Brain pericyte (primary cell): ENCODE data around the gene FHIT.

ENCODE experiments used
- DNase-seq: peaks from one replicate; pipeline ENCODE4 v3.0.0-alpha.2; 2012; ENCODE audit warnings: low read depth, low spot score

Gene FHIT

GRCh38 chr3:60010781-60011180 is 1240.5 kb downstream of the FHIT start:
- DNase-seq, result no peak

DNA sequence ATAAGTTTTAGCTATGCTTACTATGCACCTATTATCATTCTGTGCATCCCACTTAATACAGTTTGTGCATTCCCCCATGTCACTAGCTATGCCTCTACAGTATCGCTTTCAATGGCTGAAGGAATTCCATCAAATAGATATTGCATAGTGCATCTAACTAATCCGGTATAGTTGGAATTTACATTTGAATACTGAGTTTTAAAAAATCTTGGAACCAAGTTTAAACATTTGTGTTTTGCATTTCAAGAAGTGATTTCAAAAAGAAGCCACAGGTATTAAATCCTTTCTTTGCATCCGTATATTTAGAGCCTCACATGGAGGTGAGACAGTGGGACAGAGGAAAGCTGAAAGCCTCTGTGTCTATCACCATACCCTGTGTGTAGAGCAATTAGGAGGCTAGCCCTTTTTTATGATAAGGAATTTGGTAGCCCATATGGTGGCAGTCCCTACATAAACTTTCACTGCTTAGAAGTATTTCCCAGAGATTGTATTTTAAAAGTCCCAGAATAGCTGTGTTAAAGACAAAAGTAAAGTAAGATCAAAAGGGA is 1241.2 kb downstream of the FHIT start:
- no peak for DNase-seq

DNA sequence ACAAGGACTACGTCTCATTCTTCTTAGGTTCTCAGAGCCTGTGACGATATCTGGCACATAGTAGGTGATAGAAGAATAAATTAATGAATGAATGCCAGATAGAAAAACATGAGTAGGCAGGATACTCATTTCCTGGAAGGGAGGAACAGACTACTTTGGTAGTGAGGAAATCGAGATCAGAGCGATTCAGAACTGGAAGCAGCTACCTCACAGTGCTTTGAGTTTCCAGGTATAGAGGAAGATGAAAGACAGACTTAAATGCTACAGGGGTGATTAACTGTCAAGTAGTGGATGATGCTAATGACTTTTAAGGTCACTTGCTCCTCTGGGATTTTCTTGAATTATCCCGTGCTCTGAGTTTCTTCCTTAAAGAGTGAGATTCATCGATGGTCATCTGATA is 1249.9 kb downstream of the FHIT start:
- DNase-seq, result no peak

- DNase-seq, result no peak
These were observed 1250.7 kb downstream of the FHIT start for GRCh38 chr3:60000311-60001105.

DNA sequence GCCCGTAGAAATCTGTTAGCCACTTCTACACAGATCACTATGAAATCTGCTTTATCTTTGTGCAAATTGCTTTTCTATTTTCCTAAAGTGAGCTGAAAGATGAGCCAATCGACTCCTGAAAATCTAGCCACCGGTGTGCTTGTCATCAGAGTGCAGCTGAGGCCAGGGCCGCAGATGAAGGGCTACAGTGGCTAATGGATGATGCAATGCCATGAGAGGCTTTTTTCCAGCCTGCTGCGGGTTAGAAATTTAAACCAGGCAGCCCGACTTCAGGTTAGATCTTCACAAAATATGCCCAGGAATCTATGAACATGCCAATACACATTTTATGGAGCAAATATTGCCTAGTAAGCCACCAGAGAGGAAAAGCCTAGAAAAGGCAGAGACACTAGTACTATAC is 1253.2 kb downstream of the FHIT start:
- no peak for DNase-seq

DNA sequence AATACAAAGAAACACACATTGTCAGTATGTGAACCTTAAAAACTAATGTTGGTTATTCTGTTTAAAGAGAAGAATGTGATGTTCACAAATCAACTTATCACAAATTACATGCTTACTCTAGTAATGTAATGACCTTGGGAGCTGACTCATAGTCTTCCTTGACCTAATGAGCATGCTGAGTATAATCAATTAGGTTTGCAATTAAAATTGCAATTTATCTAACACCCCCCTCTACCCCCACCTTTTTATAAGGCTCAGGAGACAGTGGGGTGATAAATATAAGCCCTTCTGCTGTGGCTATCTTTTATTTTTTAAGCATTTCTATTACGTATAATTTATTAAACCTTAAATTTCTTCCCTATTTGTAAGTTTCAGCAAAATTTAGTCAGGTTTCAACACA is 1253.7 kb downstream of the FHIT start:
- no peak for DNase-seq

- DNase-seq, result no peak
These were observed 1255.2 kb downstream of the FHIT start for GRCh38 chr3:59996056-59996455.

DNA sequence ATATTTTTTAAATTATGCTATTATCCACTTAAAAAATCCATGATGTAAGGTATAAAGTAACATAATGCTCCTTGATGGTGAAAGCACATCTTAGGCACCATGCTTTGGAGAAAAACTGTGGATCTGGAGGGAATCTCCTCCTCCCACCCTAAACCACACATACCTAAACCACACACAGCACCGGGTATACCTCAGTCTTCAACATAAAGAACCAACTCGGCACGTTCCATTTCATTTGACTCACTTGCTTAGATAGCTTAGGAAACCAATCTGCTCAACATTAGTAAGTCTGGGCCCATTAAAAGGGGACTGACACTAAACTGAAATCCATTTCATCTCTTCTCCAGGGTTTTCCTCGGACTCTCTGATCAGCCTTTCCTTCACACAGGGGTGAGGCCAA is 1255.7 kb downstream of the FHIT start:
- DNase-seq, result no peak

DNA sequence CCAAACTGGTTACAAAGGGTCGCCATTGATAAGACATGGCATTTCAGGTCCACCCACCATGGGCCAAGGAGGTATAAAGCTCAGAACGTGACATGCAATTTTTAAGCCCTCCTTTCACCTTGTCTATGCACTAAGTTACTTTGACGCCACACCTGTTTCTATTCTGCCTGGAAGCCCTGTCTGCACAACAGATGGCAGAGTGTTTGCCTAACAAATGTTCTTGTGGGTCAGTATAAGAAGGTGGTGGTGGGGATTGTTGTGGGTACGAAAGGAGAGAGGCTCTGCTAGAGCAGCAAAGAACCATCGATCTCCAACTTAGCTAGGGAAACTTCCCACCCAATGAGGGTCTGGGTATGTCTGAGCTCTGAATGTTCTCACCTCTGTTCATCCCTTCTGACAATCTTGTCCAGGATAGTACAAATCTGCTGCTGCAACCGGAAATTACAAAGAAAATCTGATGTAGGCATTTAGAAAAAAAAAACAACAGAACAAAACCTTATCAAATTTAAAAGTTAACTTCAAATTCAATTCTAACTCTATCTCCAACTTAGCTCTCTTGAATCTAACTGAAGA is 1256.4 kb downstream of the FHIT start:
- no peak for DNase-seq

- no peak for DNase-seq
These were observed 1258.7 kb downstream of the FHIT start for GRCh38 chr3:59992578-59992977.

DNA sequence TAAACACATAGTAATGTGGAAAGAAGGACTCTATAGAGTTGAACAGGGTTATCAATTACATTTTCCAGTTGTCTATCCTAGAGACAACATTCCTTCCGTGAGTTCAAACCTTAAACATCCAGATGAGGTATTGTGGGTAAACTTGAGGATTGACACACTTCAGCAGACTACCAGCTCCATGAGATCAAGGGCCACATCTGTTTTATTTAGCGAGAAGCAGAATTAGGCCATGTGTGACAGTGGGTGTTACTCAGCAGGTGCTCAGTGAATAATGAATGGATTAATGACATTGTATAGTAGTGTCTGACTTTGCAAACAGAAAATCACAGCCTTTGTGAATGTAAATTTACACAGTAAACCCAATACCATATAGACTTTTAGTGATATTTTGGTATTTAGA is 1260.3 kb downstream of the FHIT start:
- no peak for DNase-seq

GRCh38 chr3:59982510-59982909 is 1268.7 kb downstream of the FHIT start:
- no peak for DNase-seq

GRCh38 chr3:59981377-59981776 is 1269.9 kb downstream of the FHIT start:
- no peak for DNase-seq

DNA sequence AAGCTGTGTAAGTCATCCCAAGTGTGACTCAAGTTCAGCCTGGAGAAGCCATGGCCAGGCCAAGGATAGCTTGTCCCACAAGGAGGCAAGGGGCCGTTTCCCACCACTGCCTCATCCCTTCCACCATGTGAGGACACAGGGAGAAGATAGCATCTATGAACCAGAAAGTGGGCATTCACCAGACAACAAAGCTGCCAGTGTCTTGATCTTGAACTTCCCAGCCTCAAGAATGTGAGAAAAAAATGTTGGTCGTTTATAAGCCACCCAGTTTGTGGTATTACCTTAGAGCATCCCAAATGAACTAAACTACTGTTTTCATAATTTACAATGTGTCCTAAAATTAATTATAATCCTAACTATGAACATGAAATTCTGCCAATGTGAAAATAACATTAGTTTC is 1270.7 kb downstream of the FHIT start:
- no peak for DNase-seq

DNA sequence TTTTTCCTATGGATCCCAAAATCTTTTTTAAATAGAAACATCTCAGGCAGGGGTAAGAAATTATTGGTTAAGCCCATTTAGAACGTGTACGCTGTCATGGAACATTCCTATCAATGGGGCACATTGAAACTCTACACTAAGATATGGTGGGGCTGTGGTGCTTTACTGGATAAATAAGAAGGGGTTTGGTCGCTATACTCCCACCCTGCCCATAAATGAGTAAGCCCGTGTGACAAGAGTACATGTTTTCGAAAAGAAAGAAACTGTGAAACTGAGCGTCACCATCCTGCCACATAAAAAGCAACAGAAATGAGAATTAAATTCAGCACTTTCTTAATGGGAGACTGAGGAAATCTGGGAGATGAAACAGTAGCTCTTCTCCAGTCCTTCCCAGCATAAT is 1271.7 kb downstream of the FHIT start:
- DNase-seq, result no peak

- no peak for DNase-seq
These were observed 1272.3 kb downstream of the FHIT start for GRCh38 chr3:59978979-59979378.

GRCh38 chr3:59970796-59971195 is 1280.5 kb downstream of the FHIT start:
- DNase-seq, result no peak

GRCh38 chr3:59970376-59970775 is 1280.9 kb downstream of the FHIT start:
- DNase-seq, result no peak

DNA sequence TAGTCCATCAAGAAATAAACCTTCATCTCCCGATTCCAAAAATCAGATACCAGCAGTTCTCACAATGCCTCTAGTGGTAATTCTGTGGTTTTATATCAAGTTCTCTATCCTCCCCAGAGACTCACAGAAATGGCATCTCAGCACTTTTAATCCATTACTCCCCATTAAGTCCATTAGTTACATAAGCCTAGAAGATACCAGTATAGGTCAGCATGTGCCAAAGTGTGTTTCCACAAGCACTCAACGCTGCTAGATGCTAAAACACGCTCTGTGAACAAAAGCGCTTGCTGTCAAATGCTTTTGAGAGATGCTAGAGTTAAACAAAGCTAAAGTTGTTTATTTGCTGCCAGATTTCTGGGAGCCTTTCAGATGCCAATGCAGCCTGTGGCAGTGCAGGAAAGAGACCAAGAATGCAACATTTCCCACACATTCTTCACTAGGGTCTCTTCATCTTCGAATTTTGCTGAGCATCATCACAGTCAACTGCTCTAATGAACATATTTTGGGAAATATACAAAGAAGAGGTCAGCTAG is 1282.7 kb downstream of the FHIT start:
- DNase-seq, result no peak

DNA sequence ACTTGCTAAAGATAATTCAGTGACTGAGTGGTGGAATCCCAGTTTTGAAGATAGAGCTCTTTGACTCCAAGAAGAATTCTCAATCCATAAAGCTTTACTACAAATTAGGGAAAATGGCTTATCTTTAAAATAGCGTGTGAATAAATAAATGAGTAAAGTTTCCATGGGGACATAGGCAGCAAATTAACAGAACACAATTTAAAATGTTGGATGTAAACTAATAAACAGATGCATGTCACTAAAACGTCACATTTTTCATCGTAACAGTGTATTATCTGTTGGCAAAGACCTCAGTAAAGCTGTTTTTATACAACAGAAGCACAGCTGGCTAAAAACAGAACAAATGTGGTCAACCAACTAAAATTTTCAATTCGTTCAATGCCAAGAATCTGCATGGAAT is 1287.6 kb downstream of the FHIT start:
- DNase-seq, result no peak

GRCh38 chr3:59957150-59957549 is 1294.1 kb downstream of the FHIT start:
- no peak for DNase-seq

DNA sequence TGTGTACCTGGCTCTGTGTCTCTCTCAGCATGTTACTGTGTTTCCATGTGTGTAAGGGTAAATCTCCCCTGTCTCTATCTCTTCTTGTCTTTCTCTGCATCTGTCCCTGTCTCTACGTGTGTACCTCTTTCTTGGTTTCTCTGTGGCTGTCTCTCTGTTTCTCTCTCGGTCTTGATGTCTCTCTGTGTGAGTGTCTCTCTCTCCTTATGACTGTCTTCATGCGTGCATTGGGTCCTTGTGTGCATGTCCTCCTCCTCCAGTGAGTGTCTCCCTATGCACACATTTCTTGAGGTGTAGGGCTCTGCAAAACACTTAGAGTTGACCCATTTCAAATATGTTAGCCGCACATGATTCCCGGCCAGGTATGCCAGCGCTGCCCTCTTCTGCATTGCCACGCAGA is 1298.1 kb downstream of the FHIT start:
- no peak for DNase-seq

GRCh38 chr3:59949311-59949710 is 1301.9 kb downstream of the FHIT start:
- DNase-seq, result no peak
